ENCODE results near the gene CARNS1. TPM values are rescaled to one million over a fixed set of nuclear protein-coding genes. Genes with fewer than 3 reads are reported as not detected.

CARNS1 gene
- total and polyA plus RNA-seq, 2 of the 13 experiments (the other 11 are each of a cell fraction or from before 2014, with no cell fraction given): not detected

DNA sequence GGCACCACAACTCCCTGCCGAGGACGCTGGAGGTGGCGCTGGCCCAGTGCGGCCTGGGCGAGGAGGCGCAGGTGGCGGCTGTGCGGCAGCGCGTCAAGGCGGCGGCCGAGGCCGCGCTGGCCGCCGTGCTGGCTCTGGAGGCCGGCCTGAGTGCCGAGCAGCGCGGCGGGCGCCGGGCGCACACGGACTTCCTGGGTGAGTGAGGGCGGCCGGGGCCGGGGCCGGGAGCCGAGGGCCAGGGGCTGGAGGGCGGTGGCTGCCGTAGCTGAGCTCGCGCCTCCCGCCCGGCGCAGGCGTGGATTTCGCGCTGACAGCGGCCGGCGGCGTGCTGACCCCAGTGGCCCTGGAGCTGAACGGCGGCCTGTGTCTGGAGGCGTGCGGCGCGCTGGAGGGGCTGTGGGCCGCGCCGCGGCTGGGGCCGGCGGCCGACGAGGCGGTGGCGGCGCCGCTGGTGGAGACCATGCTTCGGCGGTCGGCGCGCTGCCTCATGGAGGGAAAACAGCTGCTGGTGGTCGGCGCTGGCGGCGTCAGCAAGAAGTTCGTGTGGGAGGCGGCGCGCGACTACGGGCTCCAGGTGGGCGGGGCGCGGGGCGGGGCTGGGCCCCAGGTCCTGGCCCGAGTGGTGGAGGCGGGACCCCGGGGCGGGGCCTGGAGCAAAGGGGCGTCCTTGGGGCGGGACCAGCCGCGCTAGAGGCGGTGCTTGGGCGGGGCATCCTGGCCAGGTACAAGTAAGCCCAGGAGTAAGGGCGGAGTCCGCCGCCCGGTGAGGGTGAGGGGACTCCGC lies 5.4 kb downstream of the CARNS1 start (continued):
- TF ChIP-seq, protein P1, sequence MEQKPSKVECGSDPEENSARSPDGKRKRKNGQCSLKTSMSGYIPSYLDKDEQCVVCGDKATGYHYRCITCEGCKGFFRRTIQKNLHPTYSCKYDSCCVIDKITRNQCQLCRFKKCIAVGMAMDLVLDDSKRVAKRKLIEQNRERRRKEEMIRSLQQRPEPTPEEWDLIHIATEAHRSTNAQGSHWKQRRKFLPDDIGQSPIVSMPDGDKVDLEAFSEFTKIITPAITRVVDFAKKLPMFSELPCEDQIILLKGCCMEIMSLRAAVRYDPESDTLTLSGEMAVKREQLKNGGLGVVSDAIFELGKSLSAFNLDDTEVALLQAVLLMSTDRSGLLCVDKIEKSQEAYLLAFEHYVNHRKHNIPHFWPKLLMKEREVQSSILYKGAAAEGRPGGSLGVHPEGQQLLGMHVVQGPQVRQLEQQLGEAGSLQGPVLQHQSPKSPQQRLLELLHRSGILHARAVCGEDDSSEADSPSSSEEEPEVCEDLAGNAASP (CRISPR knock-in tag; IDR thresholded peaks at IDR 0.05; ENCODE audit: borderline replicate concordance): no peak
- TF ChIP-seq, protein P2, sequence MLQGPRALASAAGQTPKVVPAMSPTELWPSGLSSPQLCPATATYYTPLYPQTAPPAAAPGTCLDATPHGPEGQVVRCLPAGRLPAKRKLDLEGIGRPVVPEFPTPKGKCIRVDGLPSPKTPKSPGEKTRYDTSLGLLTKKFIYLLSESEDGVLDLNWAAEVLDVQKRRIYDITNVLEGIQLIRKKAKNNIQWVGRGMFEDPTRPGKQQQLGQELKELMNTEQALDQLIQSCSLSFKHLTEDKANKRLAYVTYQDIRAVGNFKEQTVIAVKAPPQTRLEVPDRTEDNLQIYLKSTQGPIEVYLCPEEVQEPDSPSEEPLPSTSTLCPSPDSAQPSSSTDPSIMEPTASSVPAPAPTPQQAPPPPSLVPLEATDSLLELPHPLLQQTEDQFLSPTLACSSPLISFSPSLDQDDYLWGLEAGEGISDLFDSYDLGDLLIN (CRISPR knock-in tag; IDR thresholded peaks at IDR 0.05; ENCODE audit: borderline replicate concordance): no peak
- TF ChIP-seq ZFP82 (CRISPR knock-in tag; IDR thresholded peaks at IDR 0.05; ENCODE audit: borderline replicate concordance) (no peak; the same call in 1 of the 2 replicates), TRIM24 (CRISPR knock-in tag; IDR thresholded peaks at IDR 0.05) (no peak), ASH2L (IDR thresholded peaks at IDR 0.05; ENCODE audit: insufficient read length, low read depth, low read length) (no peak)
- TF ChIP-seq, protein P3, sequence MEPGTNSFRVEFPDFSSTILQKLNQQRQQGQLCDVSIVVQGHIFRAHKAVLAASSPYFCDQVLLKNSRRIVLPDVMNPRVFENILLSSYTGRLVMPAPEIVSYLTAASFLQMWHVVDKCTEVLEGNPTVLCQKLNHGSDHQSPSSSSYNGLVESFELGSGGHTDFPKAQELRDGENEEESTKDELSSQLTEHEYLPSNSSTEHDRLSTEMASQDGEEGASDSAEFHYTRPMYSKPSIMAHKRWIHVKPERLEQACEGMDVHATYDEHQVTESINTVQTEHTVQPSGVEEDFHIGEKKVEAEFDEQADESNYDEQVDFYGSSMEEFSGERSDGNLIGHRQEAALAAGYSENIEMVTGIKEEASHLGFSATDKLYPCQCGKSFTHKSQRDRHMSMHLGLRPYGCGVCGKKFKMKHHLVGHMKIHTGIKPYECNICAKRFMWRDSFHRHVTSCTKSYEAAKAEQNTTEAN (CRISPR knock-in tag; conservative IDR thresholded peaks at IDR 0.05): peak; percentile 64; the same call in 1 of the 2 replicates
- TF ChIP-seq, protein P4, sequence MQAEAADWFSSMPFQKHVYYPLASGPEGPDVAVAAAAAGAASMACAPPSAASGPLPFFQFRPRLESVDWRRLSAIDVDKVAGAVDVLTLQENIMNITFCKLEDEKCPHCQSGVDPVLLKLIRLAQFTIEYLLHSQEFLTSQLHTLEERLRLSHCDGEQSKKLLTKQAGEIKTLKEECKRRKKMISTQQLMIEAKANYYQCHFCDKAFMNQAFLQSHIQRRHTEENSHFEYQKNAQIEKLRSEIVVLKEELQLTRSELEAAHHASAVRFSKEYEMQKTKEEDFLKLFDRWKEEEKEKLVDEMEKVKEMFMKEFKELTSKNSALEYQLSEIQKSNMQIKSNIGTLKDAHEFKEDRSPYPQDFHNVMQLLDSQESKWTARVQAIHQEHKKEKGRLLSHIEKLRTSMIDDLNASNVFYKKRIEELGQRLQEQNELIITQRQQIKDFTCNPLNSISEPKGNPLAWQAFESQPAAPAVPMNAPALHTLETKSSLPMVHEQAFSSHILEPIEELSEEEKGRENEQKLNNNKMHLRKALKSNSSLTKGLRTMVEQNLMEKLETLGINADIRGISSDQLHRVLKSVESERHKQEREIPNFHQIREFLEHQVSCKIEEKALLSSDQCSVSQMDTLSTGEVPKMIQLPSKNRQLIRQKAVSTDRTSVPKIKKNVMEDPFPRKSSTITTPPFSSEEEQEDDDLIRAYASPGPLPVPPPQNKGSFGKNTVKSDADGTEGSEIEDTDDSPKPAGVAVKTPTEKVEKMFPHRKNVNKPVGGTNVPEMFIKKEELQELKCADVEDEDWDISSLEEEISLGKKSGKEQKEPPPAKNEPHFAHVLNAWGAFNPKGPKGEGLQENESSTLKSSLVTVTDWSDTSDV (CRISPR knock-in tag; IDR thresholded peaks at IDR 0.05): no peak
- TF ChIP-seq, protein P5, sequence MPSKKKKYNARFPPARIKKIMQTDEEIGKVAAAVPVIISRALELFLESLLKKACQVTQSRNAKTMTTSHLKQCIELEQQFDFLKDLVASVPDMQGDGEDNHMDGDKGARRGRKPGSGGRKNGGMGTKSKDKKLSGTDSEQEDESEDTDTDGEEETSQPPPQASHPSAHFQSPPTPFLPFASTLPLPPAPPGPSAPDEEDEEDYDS (CRISPR knock-in tag; IDR thresholded peaks at IDR 0.05): peak; percentile 99
- TF ChIP-seq, protein P6, sequence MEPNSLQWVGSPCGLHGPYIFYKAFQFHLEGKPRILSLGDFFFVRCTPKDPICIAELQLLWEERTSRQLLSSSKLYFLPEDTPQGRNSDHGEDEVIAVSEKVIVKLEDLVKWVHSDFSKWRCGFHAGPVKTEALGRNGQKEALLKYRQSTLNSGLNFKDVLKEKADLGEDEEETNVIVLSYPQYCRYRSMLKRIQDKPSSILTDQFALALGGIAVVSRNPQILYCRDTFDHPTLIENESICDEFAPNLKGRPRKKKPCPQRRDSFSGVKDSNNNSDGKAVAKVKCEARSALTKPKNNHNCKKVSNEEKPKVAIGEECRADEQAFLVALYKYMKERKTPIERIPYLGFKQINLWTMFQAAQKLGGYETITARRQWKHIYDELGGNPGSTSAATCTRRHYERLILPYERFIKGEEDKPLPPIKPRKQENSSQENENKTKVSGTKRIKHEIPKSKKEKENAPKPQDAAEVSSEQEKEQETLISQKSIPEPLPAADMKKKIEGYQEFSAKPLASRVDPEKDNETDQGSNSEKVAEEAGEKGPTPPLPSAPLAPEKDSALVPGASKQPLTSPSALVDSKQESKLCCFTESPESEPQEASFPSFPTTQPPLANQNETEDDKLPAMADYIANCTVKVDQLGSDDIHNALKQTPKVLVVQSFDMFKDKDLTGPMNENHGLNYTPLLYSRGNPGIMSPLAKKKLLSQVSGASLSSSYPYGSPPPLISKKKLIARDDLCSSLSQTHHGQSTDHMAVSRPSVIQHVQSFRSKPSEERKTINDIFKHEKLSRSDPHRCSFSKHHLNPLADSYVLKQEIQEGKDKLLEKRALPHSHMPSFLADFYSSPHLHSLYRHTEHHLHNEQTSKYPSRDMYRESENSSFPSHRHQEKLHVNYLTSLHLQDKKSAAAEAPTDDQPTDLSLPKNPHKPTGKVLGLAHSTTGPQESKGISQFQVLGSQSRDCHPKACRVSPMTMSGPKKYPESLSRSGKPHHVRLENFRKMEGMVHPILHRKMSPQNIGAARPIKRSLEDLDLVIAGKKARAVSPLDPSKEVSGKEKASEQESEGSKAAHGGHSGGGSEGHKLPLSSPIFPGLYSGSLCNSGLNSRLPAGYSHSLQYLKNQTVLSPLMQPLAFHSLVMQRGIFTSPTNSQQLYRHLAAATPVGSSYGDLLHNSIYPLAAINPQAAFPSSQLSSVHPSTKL (CRISPR knock-in tag; IDR thresholded peaks at IDR 0.05): no peak
